Loucy (cell line): ENCODE measurements around the gene ZSCAN5A.

Experiments
- H2AFZ ChIP-seq: fragments of 200-600 bp; sonication (generic); 2 replicates; pipeline ENCODE4 v1.6.0; 2016; ENCODE audit warnings: antibody characterized with exemption, mild to moderate bottlenecking, low read length, moderate library complexity
- H3F3A ChIP-seq: fragments of 200-600 bp; 2 replicates; pipeline ENCODE4 v1.6.0; 2016; ENCODE audit warnings: antibody characterized with exemption, low read depth, mild to moderate bottlenecking
- H3K27me3 ChIP-seq: fragments of 200-600 bp; sonication (generic); 2 replicates; pipeline ENCODE4 v1.6.1; 2014; ENCODE audit warnings: low read length, mild to moderate bottlenecking; ENCODE audit not compliant: insufficient read depth, poor library complexity, severe bottlenecking
- H3K36me3 ChIP-seq: fragments of 200-600 bp; sonication (generic); 2 replicates; pipeline ENCODE4 v1.6.1; 2016; ENCODE audit warnings: low read length; ENCODE audit not compliant: insufficient read depth
- H3K4me1 ChIP-seq: fragments of 200-600 bp; sonication (generic); 2 replicates; pipeline ENCODE4 v1.5.1; 2014; ENCODE audit warnings: low read length, mild to moderate bottlenecking; ENCODE audit not compliant: insufficient read depth, poor library complexity, severe bottlenecking
- H3K4me2 ChIP-seq: fragments of 200-600 bp; sonication (generic); 2 replicates; pipeline ENCODE4 v1.6.0; 2014; ENCODE audit warnings: antibody characterized with exemption, low read length, low read depth, mild to moderate bottlenecking; ENCODE audit not compliant: poor library complexity, severe bottlenecking
- H3K4me3 ChIP-seq: fragments of 200-600 bp; sonication (generic); 2 replicates; pipeline ENCODE4 v1.5.1; 2014; ENCODE audit warnings: low read length, mild to moderate bottlenecking, mixed read lengths; ENCODE audit not compliant: poor library complexity, severe bottlenecking
- H3K79me2 ChIP-seq: fragments of 200-600 bp; sonication (generic); 2 replicates; pipeline ENCODE4 v1.6.1; 2014; ENCODE audit warnings: low read length; ENCODE audit not compliant: insufficient read depth
- H3K9ac ChIP-seq: fragments of 200-600 bp; sonication (generic); 2 replicates; pipeline ENCODE4 v1.6.0; 2014; ENCODE audit warnings: mild to moderate bottlenecking, low read depth, low read length, moderate library complexity; ENCODE audit not compliant: poor library complexity, severe bottlenecking
- H3K9me2 ChIP-seq: fragments of 200-600 bp; sonication (generic); replicated peaks from 2 replicates; pipeline ENCODE4 v1.6.1; 2016; ENCODE audit warnings: low read depth, low read length, mixed read lengths
- H3K9me3 ChIP-seq: fragments of 200-600 bp; sonication (generic); 2 replicates; pipeline ENCODE4 v1.6.1; 2014; ENCODE audit warnings: mild to moderate bottlenecking, antibody characterized with exemption, low read length, low read depth; ENCODE audit not compliant: insufficient read depth
- H4K20me1 ChIP-seq: fragments of 200-600 bp; sonication (generic); 2 replicates; pipeline ENCODE4 v1.6.0; 2014; ENCODE audit warnings: antibody characterized with exemption, low read length, mild to moderate bottlenecking; ENCODE audit not compliant: insufficient read depth, poor library complexity, severe bottlenecking
- EZH2phosphoT487 ChIP-seq: fragments of 200-600 bp; IDR thresholded peaks from 2 replicates; pipeline ENCODE4 v1.6.1; 2018; ENCODE audit warnings: antibody characterized with exemption, mild to moderate bottlenecking, moderate library complexity, borderline replicate concordance
- TF ChIP-seq, protein P1 (sequence below): fragments of 200-600 bp; sonication (generic); conservative IDR thresholded peaks from 2 replicates; pipeline ENCODE4 v1.5.1; 2014; ENCODE audit warnings: mild to moderate bottlenecking, antibody characterized with exemption, low read length

Gene ZSCAN5A

GRCh38 chr19:56174550-56174949 lies 140.1 kb downstream of the ZSCAN5A start:
- no peaks in the 10 kb centered on the region for H3K9me3 ChIP-seq
- no peak overlapping the region for H2AFZ ChIP-seq
- no peak overlapping the region for H3K4me3 ChIP-seq
- no peaks in the 10 kb centered on the region for H3K79me2 ChIP-seq
- H3K4me2 ChIP-seq = no peak overlapping the region
- no peaks in the 10 kb centered on the region; the same call in 1 of the 2 replicates for H3F3A ChIP-seq
- H4K20me1 ChIP-seq = no peaks in the 10 kb centered on the region
- no peaks in the 10 kb centered on the region for H3K4me1 ChIP-seq
- H3K9ac ChIP-seq = no peak overlapping the region
- H3K9me2 ChIP-seq = no peaks in the 10 kb centered on the region
- no peaks in the 10 kb centered on the region for H3K36me3 ChIP-seq
- no peak for TF ChIP-seq EZH2phosphoT487
- TF ChIP-seq, protein P1, sequence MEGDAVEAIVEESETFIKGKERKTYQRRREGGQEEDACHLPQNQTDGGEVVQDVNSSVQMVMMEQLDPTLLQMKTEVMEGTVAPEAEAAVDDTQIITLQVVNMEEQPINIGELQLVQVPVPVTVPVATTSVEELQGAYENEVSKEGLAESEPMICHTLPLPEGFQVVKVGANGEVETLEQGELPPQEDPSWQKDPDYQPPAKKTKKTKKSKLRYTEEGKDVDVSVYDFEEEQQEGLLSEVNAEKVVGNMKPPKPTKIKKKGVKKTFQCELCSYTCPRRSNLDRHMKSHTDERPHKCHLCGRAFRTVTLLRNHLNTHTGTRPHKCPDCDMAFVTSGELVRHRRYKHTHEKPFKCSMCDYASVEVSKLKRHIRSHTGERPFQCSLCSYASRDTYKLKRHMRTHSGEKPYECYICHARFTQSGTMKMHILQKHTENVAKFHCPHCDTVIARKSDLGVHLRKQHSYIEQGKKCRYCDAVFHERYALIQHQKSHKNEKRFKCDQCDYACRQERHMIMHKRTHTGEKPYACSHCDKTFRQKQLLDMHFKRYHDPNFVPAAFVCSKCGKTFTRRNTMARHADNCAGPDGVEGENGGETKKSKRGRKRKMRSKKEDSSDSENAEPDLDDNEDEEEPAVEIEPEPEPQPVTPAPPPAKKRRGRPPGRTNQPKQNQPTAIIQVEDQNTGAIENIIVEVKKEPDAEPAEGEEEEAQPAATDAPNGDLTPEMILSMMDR = no peak
- no peaks in the 10 kb centered on the region for H3K27me3 ChIP-seq

DNA sequence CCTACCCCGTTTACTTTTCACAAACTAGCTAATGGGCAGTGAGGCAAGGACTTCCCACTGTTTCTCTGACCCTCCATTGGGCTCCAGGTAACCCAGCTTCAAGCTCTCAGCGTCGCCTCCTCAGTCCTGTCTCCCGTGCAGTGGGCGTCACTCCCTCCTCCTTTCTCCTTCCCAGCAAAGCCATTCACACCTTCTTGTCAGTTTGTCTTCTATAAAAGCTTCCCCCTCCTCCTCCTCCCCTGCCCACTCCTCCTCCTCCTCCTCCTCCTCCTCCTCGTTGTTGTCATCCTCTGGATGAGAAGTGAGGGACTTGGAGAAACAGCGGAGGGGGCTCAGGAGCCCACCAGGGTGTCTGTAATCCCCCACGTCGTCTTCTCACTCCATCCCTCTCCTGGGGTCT lies 140.6 kb downstream of the ZSCAN5A start:
- Histone ChIP-seq H3K36me3 (no peaks in the 10 kb centered on the region), H3K9me3 (no peaks in the 10 kb centered on the region), H3K9ac (no peak overlapping the region), H4K20me1 (no peaks in the 10 kb centered on the region), H3K79me2 (no peaks in the 10 kb centered on the region), H3F3A (no peaks in the 10 kb centered on the region; the same call in 1 of the 2 replicates), H3K4me1 (no peaks in the 10 kb centered on the region), H3K27me3 (no peaks in the 10 kb centered on the region), H3K9me2 (no peaks in the 10 kb centered on the region), H2AFZ (no peak overlapping the region), H3K4me3 (no peak overlapping the region), H3K4me2 (no peak overlapping the region)
- TF ChIP-seq EZH2phosphoT487 = no peak
- TF ChIP-seq, protein P1 = no peak
